ENCODE data around the gene NFKBIA. TPM values are rescaled to one million over a fixed set of nuclear protein-coding genes. Genes with fewer than 3 reads are reported as not detected.

The NFKBIA gene, protein sequence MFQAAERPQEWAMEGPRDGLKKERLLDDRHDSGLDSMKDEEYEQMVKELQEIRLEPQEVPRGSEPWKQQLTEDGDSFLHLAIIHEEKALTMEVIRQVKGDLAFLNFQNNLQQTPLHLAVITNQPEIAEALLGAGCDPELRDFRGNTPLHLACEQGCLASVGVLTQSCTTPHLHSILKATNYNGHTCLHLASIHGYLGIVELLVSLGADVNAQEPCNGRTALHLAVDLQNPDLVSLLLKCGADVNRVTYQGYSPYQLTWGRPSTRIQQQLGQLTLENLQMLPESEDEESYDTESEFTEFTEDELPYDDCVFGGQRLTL
- total RNA-seq = 100 to 1,000 TPM; 292 to 944 (median 610) TPM

DNA sequence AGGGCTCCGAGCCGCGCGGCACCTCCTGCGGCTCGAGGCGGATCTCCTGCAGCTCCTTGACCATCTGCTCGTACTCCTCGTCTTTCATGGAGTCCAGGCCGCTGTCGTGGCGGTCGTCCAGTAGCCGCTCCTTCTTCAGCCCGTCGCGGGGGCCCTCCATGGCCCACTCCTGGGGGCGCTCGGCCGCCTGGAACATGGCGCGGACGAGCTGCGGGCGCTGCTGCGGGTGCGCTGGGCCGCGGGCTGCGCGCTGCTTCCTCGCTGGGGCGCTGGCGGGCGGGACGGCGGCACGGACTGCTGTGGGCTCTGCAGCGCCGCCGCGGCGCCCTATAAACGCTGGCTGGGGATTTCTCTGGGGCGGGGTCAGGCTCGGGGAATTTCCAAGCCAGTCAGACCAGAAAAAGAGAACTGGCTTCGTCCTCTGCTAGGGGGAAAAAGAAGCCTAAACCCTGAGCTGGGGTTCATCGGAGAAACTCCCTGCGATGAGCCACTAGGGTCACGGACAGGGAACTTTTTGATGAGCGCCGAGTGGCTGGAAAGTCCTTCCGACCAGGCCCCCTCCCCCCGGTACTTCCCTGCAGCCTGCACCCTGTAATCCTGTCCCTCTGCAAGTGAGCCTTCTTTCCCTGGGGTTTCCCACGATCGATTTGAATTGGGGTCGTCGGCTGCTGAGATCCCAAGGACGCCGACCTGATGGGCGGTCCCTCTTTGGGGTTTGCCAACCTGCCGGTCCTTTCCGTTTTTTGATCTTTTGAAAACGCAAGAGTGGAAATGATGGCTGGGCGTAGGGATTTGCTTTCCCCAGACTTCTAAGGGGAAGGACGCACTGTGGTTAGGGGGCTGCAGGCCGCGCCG, at the start of gene NFKBIA:
TSS of gene NFKBIA (minus strand) at position 301 of the 855 bp plus-strand sequence. CDS start at position 196, 105 bp downstream.
- 0 to 1% methylated on average over 25 to 32 of the region's 69 CpGs for WGBS, 2 donors
- H3K4me3 ChIP-seq = peak within 1 kb of the TSS; percentile 68 to 93 (median 72)
- no peak for TF ChIP-seq EP300 (IDR thresholded peaks at IDR 0.05)
- TF ChIP-seq POLR2A (IDR thresholded peaks at IDR 0.05) = peak; percentile 82 to 100 (median 99)
- TF ChIP-seq POLR2AphosphoS5 (IDR thresholded peaks at IDR 0.05) = peak; percentile 97 to 98
- TF ChIP-seq, protein P1, sequence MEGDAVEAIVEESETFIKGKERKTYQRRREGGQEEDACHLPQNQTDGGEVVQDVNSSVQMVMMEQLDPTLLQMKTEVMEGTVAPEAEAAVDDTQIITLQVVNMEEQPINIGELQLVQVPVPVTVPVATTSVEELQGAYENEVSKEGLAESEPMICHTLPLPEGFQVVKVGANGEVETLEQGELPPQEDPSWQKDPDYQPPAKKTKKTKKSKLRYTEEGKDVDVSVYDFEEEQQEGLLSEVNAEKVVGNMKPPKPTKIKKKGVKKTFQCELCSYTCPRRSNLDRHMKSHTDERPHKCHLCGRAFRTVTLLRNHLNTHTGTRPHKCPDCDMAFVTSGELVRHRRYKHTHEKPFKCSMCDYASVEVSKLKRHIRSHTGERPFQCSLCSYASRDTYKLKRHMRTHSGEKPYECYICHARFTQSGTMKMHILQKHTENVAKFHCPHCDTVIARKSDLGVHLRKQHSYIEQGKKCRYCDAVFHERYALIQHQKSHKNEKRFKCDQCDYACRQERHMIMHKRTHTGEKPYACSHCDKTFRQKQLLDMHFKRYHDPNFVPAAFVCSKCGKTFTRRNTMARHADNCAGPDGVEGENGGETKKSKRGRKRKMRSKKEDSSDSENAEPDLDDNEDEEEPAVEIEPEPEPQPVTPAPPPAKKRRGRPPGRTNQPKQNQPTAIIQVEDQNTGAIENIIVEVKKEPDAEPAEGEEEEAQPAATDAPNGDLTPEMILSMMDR (IDR thresholded peaks at IDR 0.05) = peak in 3 of 6 experiments; percentile 15 to 55 (median 36)

DNA sequence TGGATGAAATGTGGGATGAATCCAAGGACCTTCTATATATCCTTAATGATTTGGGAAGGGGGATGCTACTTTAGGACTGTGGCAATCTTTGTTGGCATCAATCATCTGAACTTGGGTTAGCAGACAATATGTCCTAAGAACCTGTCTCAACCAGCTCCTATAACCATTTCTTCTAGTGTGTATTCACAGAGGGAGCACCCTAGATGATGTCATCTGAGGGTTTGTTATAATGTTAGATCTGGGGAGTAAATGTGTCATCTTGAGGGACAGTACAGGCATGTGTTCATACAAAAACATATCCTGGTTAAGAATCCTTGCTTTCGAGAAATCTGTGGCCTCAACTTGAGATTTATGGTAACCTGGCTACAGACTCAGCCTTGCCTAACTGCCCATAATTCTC, 41.9 kb upstream of the NFKBIA start:
- no peak for DNase-seq
- H3K4me1 ChIP-seq = no peaks in the 10 kb centered on the region
- H3K27me3 ChIP-seq = no peaks in the 10 kb centered on the region
- no peak overlapping the region for H3K27ac ChIP-seq
- no peak for TF ChIP-seq POLR2AphosphoS5 (IDR thresholded peaks at IDR 0.05)
- TF ChIP-seq EP300 (IDR thresholded peaks at IDR 0.05) = no peak
- TF ChIP-seq POLR2A (IDR thresholded peaks at IDR 0.05) = no peak
- TF ChIP-seq, protein P1 (IDR thresholded peaks at IDR 0.05) = no peak
- H3K9me3 ChIP-seq = peaks cover 0 to 3% (median 0%) of the 10 kb centered on the region in 4 donors
- no peak overlapping the region for H3K4me3 ChIP-seq
- no peak for ATAC-seq (ENCODE audit: low FRiP score in 2 of 2)
- whole genome bisulfite sequencing, 2 donors = 83 to 100% methylated on average over 1 of the region's 1 CpG
- no peaks in the 10 kb centered on the region for H3K36me3 ChIP-seq

More for the DNA sequence above, at the start of gene NFKBIA:
- ATAC-seq (ENCODE audit: low FRiP score in 2 of 2) = peak; percentile 87 to 88
- no peaks in the 10 kb centered on the region for H3K27me3 ChIP-seq
- DNase-seq = peak; percentile 91 to 99
- peaks cover 34 to 39% (median 37%) of the 10 kb centered on the region in 4 donors for H3K36me3 ChIP-seq
- H3K27ac ChIP-seq = peak within 1 kb of the TSS; percentile 100
- peaks cover 31 to 40% (median 34%) of the 10 kb centered on the region in 4 donors for H3K4me1 ChIP-seq
- H3K9me3 ChIP-seq = peaks cover 0 to 5% (median 0%) of the 10 kb centered on the region in 4 donors

DNA sequence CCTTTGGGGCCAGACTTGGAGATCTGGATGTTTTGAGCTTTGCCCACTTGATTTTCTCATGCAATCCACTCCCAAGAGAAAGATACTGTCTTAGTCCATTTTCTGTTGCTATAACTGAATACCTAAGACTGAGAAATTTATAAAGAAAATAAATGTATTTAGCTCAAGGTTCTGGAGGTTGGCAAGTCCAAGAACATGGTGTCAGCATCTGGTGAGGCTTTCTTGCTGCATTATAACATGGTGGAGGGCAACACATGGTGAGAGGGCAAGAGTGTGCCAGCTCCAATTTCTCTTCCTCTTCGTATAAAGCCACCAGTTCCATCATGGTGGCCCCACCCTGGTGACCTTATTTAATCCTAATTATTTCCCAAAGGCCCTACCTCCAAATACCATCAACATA, 39.6 kb upstream of the NFKBIA start:
- DNase-seq (no peak), ATAC-seq (ENCODE audit: low FRiP score in 2 of 2) (no peak)
- WGBS, 2 donors = 63 to 65% methylated on average over 1 of the region's 1 CpG
- no peaks in the 10 kb centered on the region for H3K27me3 ChIP-seq
- no peak for TF ChIP-seq POLR2AphosphoS5 (IDR thresholded peaks at IDR 0.05)
- TF ChIP-seq, protein P1 (IDR thresholded peaks at IDR 0.05) = no peak
- TF ChIP-seq EP300 (IDR thresholded peaks at IDR 0.05) = no peak
- TF ChIP-seq POLR2A (IDR thresholded peaks at IDR 0.05) = no peak
- H3K36me3 ChIP-seq = no peaks in the 10 kb centered on the region
- no peak overlapping the region for H3K27ac ChIP-seq
- peaks cover 0 to 3% (median 0%) of the 10 kb centered on the region in 4 donors for H3K9me3 ChIP-seq
- no peaks in the 10 kb centered on the region for H3K4me1 ChIP-seq
- H3K4me3 ChIP-seq = no peak overlapping the region

DNA sequence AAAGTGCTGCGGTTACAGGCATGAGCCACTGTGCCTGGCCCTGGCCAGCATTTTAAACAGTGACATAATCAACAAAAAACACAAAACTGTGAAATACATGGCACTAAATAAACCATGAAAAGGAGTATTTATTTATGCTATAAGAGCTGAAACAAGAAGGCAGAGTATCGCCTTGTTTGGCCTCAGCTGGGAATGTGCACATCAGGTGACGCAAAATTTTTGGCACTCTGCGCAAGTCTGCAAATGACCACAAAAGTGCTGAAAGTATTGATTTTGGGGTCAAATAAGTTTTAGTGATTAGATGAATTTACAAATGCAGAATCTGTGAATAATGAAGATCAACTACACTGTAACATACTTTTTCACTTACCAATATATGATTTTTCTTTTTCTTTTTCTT, 36.6 kb upstream of the NFKBIA start:
- Histone ChIP-seq H3K4me3 (no peak overlapping the region), H3K9me3 (peaks cover 0 to 3% (median 0%) of the 10 kb centered on the region in 4 donors), H3K27me3 (no peaks in the 10 kb centered on the region), H3K4me1 (no peaks in the 10 kb centered on the region), H3K36me3 (no peaks in the 10 kb centered on the region), H3K27ac (no peak overlapping the region)
- ATAC-seq (ENCODE audit: low FRiP score in 2 of 2) = no peak
- no peak for TF ChIP-seq EP300 (IDR thresholded peaks at IDR 0.05)
- DNase-seq = no peak
- WGBS, 2 donors = 87 to 95% methylated on average over 4 of the region's 4 CpGs
